ENCODE measurements around the gene SCN9A. TPM values are rescaled to one million over a fixed set of nuclear protein-coding genes. Genes with fewer than 3 reads are reported as not detected.

Gene SCN9A
- total RNA-seq, 1 experiment from 2014 or later, result 0.07 TPM

DNA sequence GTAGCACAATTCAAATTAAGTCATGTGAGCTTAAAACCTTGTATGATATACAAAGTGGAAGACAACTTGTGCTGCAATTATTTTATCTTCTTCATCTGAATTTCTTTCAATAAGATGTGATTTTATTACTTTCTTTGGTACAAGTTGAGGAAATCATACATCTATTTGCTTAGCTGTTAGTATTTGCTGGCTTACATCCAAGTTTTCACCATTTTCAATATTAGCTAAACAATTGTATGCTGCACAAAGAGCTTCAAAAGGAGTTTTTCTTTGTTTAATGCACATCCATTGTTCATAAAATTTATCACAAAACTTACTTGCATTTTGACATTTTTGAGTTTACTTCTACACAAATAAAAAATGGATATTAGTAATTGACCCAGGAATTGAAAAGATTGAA is 40.9 kb downstream of the SCN9A start:
- no peak overlapping the region for H3K4me3 ChIP-seq (replicated peaks in 1 of 2; ENCODE audit: low read depth in 1 of 2, low read length in 2 of 2)
- no peaks in the 10 kb centered on the region for H3K9me2 ChIP-seq (ENCODE audit: insufficient read depth)
- H3K4me2 ChIP-seq (ENCODE audit: low read length), result no peak overlapping the region
- H3K4me1 ChIP-seq (ENCODE audit: control insufficient read depth in 1 of 2, insufficient read depth in 2 of 2, low read length in 2 of 2), result no peaks in the 10 kb centered on the region
- no peaks in the 10 kb centered on the region for H3K36me3 ChIP-seq (ENCODE audit: control insufficient read depth in 1 of 2, insufficient read depth in 2 of 2, low read length in 2 of 2)
- no peak overlapping the region for H3K27ac ChIP-seq (ENCODE audit: low read depth, low read length)
- ATAC-seq (no peak), DNase-seq (ENCODE audit: low read depth, low spot score) (no peak)
- intact Hi-C loops (cut with micrococcal nuclease), result no loop called here
- H3K79me2 ChIP-seq (ENCODE audit: insufficient read depth, low read length), result no peaks in the 10 kb centered on the region
- BruUV-seq (replicated peaks), result no TSS peak
- no peak overlapping the region for H3K9ac ChIP-seq (ENCODE audit: low read length)
- TF ChIP-seq, protein P1, sequence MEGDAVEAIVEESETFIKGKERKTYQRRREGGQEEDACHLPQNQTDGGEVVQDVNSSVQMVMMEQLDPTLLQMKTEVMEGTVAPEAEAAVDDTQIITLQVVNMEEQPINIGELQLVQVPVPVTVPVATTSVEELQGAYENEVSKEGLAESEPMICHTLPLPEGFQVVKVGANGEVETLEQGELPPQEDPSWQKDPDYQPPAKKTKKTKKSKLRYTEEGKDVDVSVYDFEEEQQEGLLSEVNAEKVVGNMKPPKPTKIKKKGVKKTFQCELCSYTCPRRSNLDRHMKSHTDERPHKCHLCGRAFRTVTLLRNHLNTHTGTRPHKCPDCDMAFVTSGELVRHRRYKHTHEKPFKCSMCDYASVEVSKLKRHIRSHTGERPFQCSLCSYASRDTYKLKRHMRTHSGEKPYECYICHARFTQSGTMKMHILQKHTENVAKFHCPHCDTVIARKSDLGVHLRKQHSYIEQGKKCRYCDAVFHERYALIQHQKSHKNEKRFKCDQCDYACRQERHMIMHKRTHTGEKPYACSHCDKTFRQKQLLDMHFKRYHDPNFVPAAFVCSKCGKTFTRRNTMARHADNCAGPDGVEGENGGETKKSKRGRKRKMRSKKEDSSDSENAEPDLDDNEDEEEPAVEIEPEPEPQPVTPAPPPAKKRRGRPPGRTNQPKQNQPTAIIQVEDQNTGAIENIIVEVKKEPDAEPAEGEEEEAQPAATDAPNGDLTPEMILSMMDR (IDR thresholded peaks at IDR 0.05 in 2 of 3, conservative IDR thresholded peaks at IDR 0.05 in 1 of 3; ENCODE audit: borderline replicate concordance in 1 of 3, insufficient read depth in 1 of 3, low read depth in 2 of 3, low read length in 2 of 3), result no peak
- TF ChIP-seq EZH2 (IDR thresholded peaks at IDR 0.05) (no peak), FOSL1 (IDR thresholded peaks at IDR 0.05; ENCODE audit: low read depth) (no peak), EGR1 (IDR thresholded peaks at IDR 0.05; ENCODE audit: low read depth) (no peak), POLR2A (IDR thresholded peaks at IDR 0.05; ENCODE audit: borderline replicate concordance, extremely low read depth, insufficient read depth, insufficient read length) (no peak), YY1 (IDR thresholded peaks at IDR 0.05; ENCODE audit: extremely low read depth, insufficient replicate concordance, low read depth, low read length) (no peak), SP1 (IDR thresholded peaks at IDR 0.05; ENCODE audit: low read depth) (no peak), ZFX (IDR thresholded peaks at IDR 0.05) (no peak), POLR2AphosphoS5 (IDR thresholded peaks at IDR 0.05; ENCODE audit: low read depth, low read length) (no peak), SRF (IDR thresholded peaks at IDR 0.05; ENCODE audit: low read depth) (no peak)
- ChIA-PET POLR2A (no interaction called here), RAD21 (ENCODE audit: low non-redundant PET in 1 of 2, low total read pairs in 2 of 2, uncharacterized antibody in 2 of 2, unreplicated experiment in 2 of 2) (no interaction called here), CTCF (no interaction called here)
- H4K20me1 ChIP-seq (ENCODE audit: insufficient read depth), result peaks cover 4% of the 10 kb centered on the region; the same call in 1 of the 2 replicates
- H2AFZ ChIP-seq (ENCODE audit: low read depth, low read length, poor library complexity, severe bottlenecking), result no peak overlapping the region
- H3K9me3 ChIP-seq (ENCODE audit: control insufficient read depth in 1 of 2, insufficient read depth in 1 of 2, low read depth in 1 of 2, low read length in 2 of 2), result no peaks in the 10 kb centered on the region
- peaks cover 23% of the 10 kb centered on the region; the same call in 1 of the 2 replicates for H3K27me3 ChIP-seq (ENCODE audit: insufficient read depth, low read length)

DNA sequence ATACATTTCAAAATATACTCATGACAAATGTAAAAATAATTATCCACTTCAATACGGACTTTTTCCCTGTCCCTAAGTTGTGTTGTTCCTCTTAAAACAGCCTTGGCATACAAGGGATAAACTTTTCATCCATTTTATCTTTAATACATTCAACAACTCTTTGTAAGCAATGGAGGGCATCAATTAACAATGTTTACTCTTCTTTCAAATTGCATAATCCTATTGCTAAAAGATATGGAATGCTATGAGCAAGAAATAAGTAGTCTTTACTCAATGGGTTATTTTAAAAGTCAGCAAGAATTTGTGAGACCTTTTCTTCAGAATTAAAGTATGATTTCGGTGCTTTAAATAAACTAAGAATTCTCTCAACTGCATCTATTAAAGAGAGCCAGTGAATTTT is 41.9 kb downstream of the SCN9A start:
- Histone ChIP-seq H3K4me1 (ENCODE audit: control insufficient read depth in 1 of 2, insufficient read depth in 2 of 2, low read length in 2 of 2) (no peaks in the 10 kb centered on the region), H3K9me2 (ENCODE audit: insufficient read depth) (no peaks in the 10 kb centered on the region), H4K20me1 (ENCODE audit: insufficient read depth) (peaks cover 4% of the 10 kb centered on the region; the same call in 1 of the 2 replicates), H3K9ac (ENCODE audit: low read length) (no peak overlapping the region), H3K27ac (ENCODE audit: low read depth, low read length) (no peak overlapping the region), H3K4me3 (replicated peaks in 1 of 2; ENCODE audit: low read depth in 1 of 2, low read length in 2 of 2) (no peak overlapping the region), H3K27me3 (ENCODE audit: insufficient read depth, low read length) (peaks cover 20% of the 10 kb centered on the region; the same call in 1 of the 2 replicates), H3K36me3 (ENCODE audit: control insufficient read depth in 1 of 2, insufficient read depth in 2 of 2, low read length in 2 of 2) (no peaks in the 10 kb centered on the region), H3K9me3 (ENCODE audit: control insufficient read depth in 1 of 2, insufficient read depth in 1 of 2, low read depth in 1 of 2, low read length in 2 of 2) (no peaks in the 10 kb centered on the region), H3K79me2 (ENCODE audit: insufficient read depth, low read length) (no peaks in the 10 kb centered on the region), H3K4me2 (ENCODE audit: low read length) (no peak overlapping the region), H2AFZ (ENCODE audit: low read depth, low read length, poor library complexity, severe bottlenecking) (no peak overlapping the region)
- no TSS peak for BruUV-seq (replicated peaks)
- ChIA-PET POLR2A (no interaction called here), RAD21 (ENCODE audit: low non-redundant PET in 1 of 2, low total read pairs in 2 of 2, uncharacterized antibody in 2 of 2, unreplicated experiment in 2 of 2) (no interaction called here), CTCF (no interaction called here)
- ATAC-seq (no peak), DNase-seq (ENCODE audit: low read depth, low spot score) (no peak)
- intact Hi-C loops (cut with micrococcal nuclease), result no loop called here
- no peak for TF ChIP-seq FOSL1 (IDR thresholded peaks at IDR 0.05; ENCODE audit: low read depth)
- no peak for TF ChIP-seq CEBPB (IDR thresholded peaks at IDR 0.05; ENCODE audit: low read depth)
- TF ChIP-seq SRF (IDR thresholded peaks at IDR 0.05; ENCODE audit: low read depth), result no peak
- TF ChIP-seq CBX3 (IDR thresholded peaks at IDR 0.05; ENCODE audit: low read depth), result no peak
- no peak for TF ChIP-seq SIN3A (IDR thresholded peaks at IDR 0.05; ENCODE audit: low read depth)
- no peak for TF ChIP-seq JUND (IDR thresholded peaks at IDR 0.05)
- no peak for TF ChIP-seq EZH2 (IDR thresholded peaks at IDR 0.05)
- TF ChIP-seq, protein P2, sequence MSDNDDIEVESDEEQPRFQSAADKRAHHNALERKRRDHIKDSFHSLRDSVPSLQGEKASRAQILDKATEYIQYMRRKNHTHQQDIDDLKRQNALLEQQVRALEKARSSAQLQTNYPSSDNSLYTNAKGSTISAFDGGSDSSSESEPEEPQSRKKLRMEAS (IDR thresholded peaks at IDR 0.05), result no peak
- no peak for TF ChIP-seq SP1 (IDR thresholded peaks at IDR 0.05; ENCODE audit: low read depth)
- TF ChIP-seq, protein P3, sequence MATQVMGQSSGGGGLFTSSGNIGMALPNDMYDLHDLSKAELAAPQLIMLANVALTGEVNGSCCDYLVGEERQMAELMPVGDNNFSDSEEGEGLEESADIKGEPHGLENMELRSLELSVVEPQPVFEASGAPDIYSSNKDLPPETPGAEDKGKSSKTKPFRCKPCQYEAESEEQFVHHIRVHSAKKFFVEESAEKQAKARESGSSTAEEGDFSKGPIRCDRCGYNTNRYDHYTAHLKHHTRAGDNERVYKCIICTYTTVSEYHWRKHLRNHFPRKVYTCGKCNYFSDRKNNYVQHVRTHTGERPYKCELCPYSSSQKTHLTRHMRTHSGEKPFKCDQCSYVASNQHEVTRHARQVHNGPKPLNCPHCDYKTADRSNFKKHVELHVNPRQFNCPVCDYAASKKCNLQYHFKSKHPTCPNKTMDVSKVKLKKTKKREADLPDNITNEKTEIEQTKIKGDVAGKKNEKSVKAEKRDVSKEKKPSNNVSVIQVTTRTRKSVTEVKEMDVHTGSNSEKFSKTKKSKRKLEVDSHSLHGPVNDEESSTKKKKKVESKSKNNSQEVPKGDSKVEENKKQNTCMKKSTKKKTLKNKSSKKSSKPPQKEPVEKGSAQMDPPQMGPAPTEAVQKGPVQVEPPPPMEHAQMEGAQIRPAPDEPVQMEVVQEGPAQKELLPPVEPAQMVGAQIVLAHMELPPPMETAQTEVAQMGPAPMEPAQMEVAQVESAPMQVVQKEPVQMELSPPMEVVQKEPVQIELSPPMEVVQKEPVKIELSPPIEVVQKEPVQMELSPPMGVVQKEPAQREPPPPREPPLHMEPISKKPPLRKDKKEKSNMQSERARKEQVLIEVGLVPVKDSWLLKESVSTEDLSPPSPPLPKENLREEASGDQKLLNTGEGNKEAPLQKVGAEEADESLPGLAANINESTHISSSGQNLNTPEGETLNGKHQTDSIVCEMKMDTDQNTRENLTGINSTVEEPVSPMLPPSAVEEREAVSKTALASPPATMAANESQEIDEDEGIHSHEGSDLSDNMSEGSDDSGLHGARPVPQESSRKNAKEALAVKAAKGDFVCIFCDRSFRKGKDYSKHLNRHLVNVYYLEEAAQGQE (IDR thresholded peaks at IDR 0.05; ENCODE audit: low read depth), result no peak
- TF ChIP-seq YY1 (IDR thresholded peaks at IDR 0.05; ENCODE audit: extremely low read depth, insufficient replicate concordance, low read depth, low read length), result no peak
- TF ChIP-seq POLR2AphosphoS5 (IDR thresholded peaks at IDR 0.05; ENCODE audit: low read depth, low read length), result no peak
- no peak for TF ChIP-seq POLR2A (IDR thresholded peaks at IDR 0.05; ENCODE audit: borderline replicate concordance, extremely low read depth, insufficient read depth, insufficient read length)
